ENCODE results near the gene ELL. TPM values are rescaled to one million over a fixed set of nuclear protein-coding genes. Genes with fewer than 3 reads are reported as not detected.

Gene ELL
- total and polyA plus RNA-seq, 3 donors from 2014 or later = 48.0 to 76.1 (median 75.8) TPM

- peak overlapping the region in 1 of 2 donors; percentile 76 for H3K27ac ChIP-seq
- intact Hi-C loops (cut with DNase I; ENCODE audit: low total_unique reads) = no loop called here
These were observed 97.6 kb downstream of the ELL start for GRCh38 chr19:18424122-18424889.

GRCh38 chr19:18423258-18424020 lies 98.4 kb downstream of the ELL start:
- TF ChIP-seq CTCF (IDR thresholded peaks at IDR 0.05) (no peak), POLR2A (IDR thresholded peaks at IDR 0.05) (no peak)
- Histone ChIP-seq H3K27ac (peak overlapping the region in 1 of 2 donors; percentile 76), H3K4me1 (peaks cover 64% of the 10 kb centered on the region), H3K9me3 (no peaks in the 10 kb centered on the region), H3K27me3 (no peaks in the 10 kb centered on the region), H3K36me3 (ENCODE audit: low read depth, missing control alignments) (no peaks in the 10 kb centered on the region), H3K4me3 (no peak overlapping the region)
- intact Hi-C loops (cut with DNase I; ENCODE audit: low total_unique reads) = no loop called here
- WGBS, 2 donors = 78 to 79% methylated on average over 13 to 21 of the region's 21 CpGs
- no peak for DNase-seq

More at GRCh38 chr19:18424122-18424889, 97.6 kb downstream of the ELL start:
- Histone ChIP-seq H3K27me3 (no peaks in the 10 kb centered on the region), H3K36me3 (ENCODE audit: low read depth, missing control alignments) (no peaks in the 10 kb centered on the region), H3K4me3 (no peak overlapping the region), H3K9me3 (no peaks in the 10 kb centered on the region), H3K4me1 (peaks cover 66% of the 10 kb centered on the region)
- 73 to 77% methylated on average over 22 of the region's 22 CpGs for WGBS, 2 donors
- DNase-seq = no peak
- TF ChIP-seq CTCF (IDR thresholded peaks at IDR 0.05) (no peak), POLR2A (IDR thresholded peaks at IDR 0.05) (no peak)

- peaks cover 63% of the 10 kb centered on the region for H3K4me1 ChIP-seq
- intact Hi-C loops (cut with DNase I; ENCODE audit: low total_unique reads) = no loop called here
- TF ChIP-seq POLR2A (IDR thresholded peaks at IDR 0.05) (no peak), CTCF (IDR thresholded peaks at IDR 0.05) (no peak)
- WGBS, 2 donors = 68 to 77% methylated on average over 10 to 14 of the region's 14 CpGs
- DNase-seq = no peak
- no peak overlapping the region for H3K4me3 ChIP-seq
- no peak overlapping the region for H3K27ac ChIP-seq
- no peaks in the 10 kb centered on the region for H3K36me3 ChIP-seq (ENCODE audit: low read depth, missing control alignments)
- H3K27me3 ChIP-seq = no peaks in the 10 kb centered on the region
- H3K9me3 ChIP-seq = no peaks in the 10 kb centered on the region
These were observed 99.2 kb downstream of the ELL start for GRCh38 chr19:18422530-18423191.

DNA sequence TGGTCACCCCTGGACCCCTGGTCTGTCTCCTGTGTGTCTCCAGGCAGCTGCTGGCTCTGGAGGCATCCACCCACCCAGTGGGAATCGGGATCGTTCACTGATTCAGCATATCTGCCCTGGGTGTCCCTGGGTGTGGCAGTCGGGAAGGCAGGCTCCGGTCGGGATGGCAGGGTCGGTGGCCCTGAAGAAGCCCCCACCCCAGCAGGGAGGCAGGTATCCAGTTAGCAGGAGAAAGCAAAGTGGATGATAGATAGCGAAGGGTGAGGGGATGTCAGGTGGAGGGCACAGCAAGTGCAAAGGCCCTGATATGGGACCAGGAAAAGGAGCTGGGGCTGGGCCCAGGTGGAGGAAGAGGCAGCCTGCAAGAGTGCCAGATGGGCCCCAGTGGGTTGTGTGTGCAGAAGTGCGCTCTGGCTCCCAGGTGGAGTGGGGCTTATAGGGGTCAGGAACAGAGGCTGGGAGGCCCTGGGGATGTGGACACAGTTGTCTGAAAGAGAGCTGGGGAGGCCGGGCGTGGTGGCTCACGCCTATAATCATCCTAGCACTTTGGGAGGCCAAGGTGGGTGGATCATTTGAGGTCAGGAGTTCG lies 100.4 kb downstream of the ELL start:
- TF ChIP-seq CTCF (IDR thresholded peaks at IDR 0.05) = no peak
- TF ChIP-seq POLR2A (IDR thresholded peaks at IDR 0.05) = no peak
- no peaks in the 10 kb centered on the region for H3K9me3 ChIP-seq
- no peaks in the 10 kb centered on the region for H3K36me3 ChIP-seq (ENCODE audit: low read depth, missing control alignments)
- no peaks in the 10 kb centered on the region for H3K27me3 ChIP-seq
- H3K4me3 ChIP-seq = no peak overlapping the region
- peaks cover 62% of the 10 kb centered on the region for H3K4me1 ChIP-seq
- DNase-seq = no peak
- intact Hi-C loops (cut with DNase I; ENCODE audit: low total_unique reads) = no loop called here
- H3K27ac ChIP-seq = peak overlapping the region; percentile 27 to 93
- 71 to 84% methylated on average over 12 of the region's 12 CpGs for WGBS, 2 donors

Measured in testis (tissue), 3 donors.